ENCODE results near the gene SMO.

DNA sequence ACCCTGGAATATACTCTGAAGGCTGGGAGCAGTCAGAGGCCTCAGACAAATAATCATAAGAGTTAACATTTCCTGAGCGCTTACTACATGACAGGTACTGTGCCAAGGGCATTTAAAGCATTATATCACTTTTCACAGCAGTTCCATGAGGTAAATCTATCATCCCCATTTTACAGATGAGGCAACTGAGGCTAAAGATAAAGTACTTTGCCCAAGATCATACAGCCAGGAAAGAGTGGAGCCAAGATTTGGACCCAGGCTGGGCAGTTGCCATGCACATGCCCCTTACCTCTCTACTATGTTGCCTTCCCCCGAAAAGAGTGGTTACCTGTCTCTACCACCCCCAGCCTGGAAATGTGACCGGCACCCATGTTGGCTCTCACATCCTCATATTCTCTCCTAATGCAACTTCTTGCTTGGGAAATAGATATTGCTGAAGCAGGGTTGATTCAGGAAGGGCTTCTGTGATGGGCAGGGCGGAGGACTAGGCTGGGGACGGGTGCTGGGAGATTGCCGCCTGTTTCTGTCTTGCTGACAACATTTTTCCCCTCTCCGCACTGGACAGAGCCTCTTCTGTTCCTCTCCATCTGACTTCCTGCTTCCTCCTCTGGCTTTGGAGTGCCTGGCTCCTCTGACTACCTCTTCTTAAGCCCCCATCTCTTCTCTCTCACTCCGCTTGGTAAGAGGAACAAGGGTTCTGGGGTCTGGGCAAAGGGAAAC, 13.8 kb downstream of the SMO start:
- TF ChIP-seq POLR2AphosphoS5 (IDR thresholded peaks at IDR 0.05; ENCODE audit: insufficient read depth in 1 of 2, low read depth in 1 of 2) (no peak), CTCF (IDR thresholded peaks at IDR 0.05) (no peak)

Measured in vagina (tissue), 2 donors.